ENCODE measurements around the gene PPDPF. TPM values are rescaled to one million over a fixed set of nuclear protein-coding genes. Genes with fewer than 3 reads are reported as not detected.
A peak's percentile ranks its signal among the peaks of the same experiment; 100 is the strongest.

The PPDPF gene
- total RNA-seq, 1 experiment from 2014 or later: 243 TPM

DNA sequence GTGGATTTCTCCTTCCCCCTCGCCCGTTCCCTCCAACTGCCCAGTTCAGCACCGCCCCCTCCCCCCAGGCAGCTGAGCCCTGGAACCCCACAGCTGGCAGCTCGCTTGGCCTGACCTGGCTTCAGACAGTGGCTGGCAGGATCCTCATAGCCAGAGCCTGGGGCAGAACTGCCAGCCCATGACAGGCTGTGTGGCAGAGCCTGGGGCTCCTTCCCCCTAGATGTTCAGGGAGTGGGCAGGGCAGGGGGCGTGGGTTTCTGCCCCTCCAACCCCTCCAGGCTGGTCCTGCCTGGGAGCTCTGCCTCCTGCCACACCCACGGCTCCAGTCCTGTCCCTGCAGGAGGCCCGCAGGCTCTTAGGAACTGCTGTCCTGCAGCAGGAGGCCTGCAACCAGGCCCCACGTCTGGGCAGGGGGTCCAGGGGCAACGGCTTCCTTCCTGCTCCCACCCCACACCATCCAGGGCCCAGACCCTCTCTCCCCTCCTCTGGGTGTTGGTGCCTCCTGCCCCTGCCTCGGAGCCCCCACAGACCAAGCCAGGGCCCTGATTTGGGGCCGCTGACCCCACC lies 38.5 kb upstream of the PPDPF start:
- no peaks in the 10 kb centered on the region for H3K79me2 ChIP-seq (ENCODE audit: low read depth)
- H4K20me1 ChIP-seq (ENCODE audit: insufficient read depth): no peaks in the 10 kb centered on the region
- no peaks in the 10 kb centered on the region for H3K9me3 ChIP-seq (ENCODE audit: insufficient read depth, low read depth)
- H3K4me1 ChIP-seq (replicated peaks; ENCODE audit: insufficient read depth): 0 out of 2 replicates have a peak, but pooled peaks cover 6% of the 10 kb centered on the region
- TF ChIP-seq, protein P1, sequence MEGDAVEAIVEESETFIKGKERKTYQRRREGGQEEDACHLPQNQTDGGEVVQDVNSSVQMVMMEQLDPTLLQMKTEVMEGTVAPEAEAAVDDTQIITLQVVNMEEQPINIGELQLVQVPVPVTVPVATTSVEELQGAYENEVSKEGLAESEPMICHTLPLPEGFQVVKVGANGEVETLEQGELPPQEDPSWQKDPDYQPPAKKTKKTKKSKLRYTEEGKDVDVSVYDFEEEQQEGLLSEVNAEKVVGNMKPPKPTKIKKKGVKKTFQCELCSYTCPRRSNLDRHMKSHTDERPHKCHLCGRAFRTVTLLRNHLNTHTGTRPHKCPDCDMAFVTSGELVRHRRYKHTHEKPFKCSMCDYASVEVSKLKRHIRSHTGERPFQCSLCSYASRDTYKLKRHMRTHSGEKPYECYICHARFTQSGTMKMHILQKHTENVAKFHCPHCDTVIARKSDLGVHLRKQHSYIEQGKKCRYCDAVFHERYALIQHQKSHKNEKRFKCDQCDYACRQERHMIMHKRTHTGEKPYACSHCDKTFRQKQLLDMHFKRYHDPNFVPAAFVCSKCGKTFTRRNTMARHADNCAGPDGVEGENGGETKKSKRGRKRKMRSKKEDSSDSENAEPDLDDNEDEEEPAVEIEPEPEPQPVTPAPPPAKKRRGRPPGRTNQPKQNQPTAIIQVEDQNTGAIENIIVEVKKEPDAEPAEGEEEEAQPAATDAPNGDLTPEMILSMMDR (conservative IDR thresholded peaks at IDR 0.05): no peak
- TF ChIP-seq EZH2 (IDR thresholded peaks at IDR 0.05; ENCODE audit: low read depth): no peak
- no peak for DNase-seq
- intact Hi-C loops (cut with micrococcal nuclease; ENCODE audit: unreplicated experiment): no loop called here
- no peaks in the 10 kb centered on the region for H3K9me2 ChIP-seq (ENCODE audit: insufficient read depth)
- peaks cover 15% of the 10 kb centered on the region; the same call in 1 of the 2 replicates for H3F3A ChIP-seq (ENCODE audit: insufficient read depth, low read depth)
- H3K27ac ChIP-seq: no peak overlapping the region
- BruUV-seq (replicated peaks): no TSS peak
- H3K27me3 ChIP-seq (ENCODE audit: insufficient read depth, low read depth): peaks cover 46% of the 10 kb centered on the region
- no peak overlapping the region for H3K4me3 ChIP-seq
- H2AFZ ChIP-seq: no peak overlapping the region
- ChIA-PET POLR2A (ENCODE audit: unreplicated experiment) (no interaction called here), CTCF (no interaction called here)
- no peak overlapping the region for H3K4me2 ChIP-seq
- no peaks in the 10 kb centered on the region for H3K36me3 ChIP-seq (ENCODE audit: low read depth)

DNA sequence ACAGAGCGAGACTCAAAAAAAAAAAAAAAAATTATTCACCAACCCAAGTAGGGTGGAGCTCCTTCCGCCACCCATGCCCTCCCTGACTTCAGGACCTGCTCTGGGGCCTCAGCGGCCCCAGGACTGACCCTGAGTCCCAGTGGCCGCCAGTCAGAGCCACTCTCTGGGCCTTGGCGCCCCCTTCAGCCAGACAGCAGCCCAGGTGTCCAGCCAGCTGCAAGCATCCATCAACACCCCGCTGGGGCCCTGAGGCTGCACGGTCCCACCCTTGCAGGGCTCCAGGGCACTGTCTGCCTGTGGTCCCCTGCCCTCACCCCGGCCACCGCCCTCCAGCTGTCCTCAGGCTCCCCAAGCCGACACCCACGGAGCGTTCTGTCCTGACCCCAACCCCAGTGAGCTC lies 36.7 kb upstream of the PPDPF start:
- no peaks in the 10 kb centered on the region for H4K20me1 ChIP-seq (ENCODE audit: insufficient read depth)
- H3F3A ChIP-seq (ENCODE audit: insufficient read depth, low read depth): peaks cover 15% of the 10 kb centered on the region; the same call in 1 of the 2 replicates
- no peaks in the 10 kb centered on the region for H3K79me2 ChIP-seq (ENCODE audit: low read depth)
- H3K4me1 ChIP-seq (replicated peaks; ENCODE audit: insufficient read depth): 0 out of 2 replicates have a peak, but pooled peaks cover 6% of the 10 kb centered on the region
- DNase-seq: no peak
- no peak overlapping the region for H3K27ac ChIP-seq
- H3K9me3 ChIP-seq (ENCODE audit: insufficient read depth, low read depth): no peaks in the 10 kb centered on the region
- ChIA-PET POLR2A (ENCODE audit: unreplicated experiment) (interaction anchor here (0.6 kb wide), 3 partner anchors 32 to 138 kb away, joined by 3 to 6 read pairs (median 4); no protein-coding TSS in a partner anchor), CTCF (no interaction called here)
- intact Hi-C loops (cut with micrococcal nuclease; ENCODE audit: unreplicated experiment): no loop called here
- H3K9me2 ChIP-seq (ENCODE audit: insufficient read depth): no peaks in the 10 kb centered on the region
- H2AFZ ChIP-seq: no peak overlapping the region
- peaks cover 31% of the 10 kb centered on the region; the same call in 1 of the 2 replicates for H3K27me3 ChIP-seq (ENCODE audit: insufficient read depth, low read depth)
- H3K36me3 ChIP-seq (ENCODE audit: low read depth): no peaks in the 10 kb centered on the region
- TF ChIP-seq, protein P1 (conservative IDR thresholded peaks at IDR 0.05): 0 out of 2 replicates have a peak, but pooled peaks have one; percentile 33
- no peak for TF ChIP-seq EZH2 (IDR thresholded peaks at IDR 0.05; ENCODE audit: low read depth)
- H3K4me3 ChIP-seq: no peak overlapping the region
- H3K4me2 ChIP-seq: no peak overlapping the region
- BruUV-seq (replicated peaks): no TSS peak

DNA sequence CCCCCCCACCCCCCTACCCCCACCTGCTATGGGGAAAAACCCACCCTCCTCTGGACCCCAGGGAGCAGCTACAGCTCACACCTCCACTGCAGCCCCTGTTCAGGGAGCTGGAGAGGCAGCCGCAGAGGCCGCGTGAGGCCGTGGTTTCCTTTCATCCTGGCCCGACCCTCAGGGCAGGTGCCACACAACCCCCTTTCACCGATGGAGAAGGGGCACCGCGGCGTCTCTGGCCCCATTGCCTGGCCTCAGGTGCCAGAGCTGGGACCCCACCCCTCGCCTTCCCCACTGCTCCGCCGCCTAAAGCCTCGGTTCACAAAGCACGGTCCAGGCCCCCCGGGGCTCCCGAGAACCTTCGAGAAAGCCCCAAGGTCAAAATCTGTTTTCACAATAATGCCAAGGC lies 36.3 kb upstream of the PPDPF start:
- DNase-seq: no peak
- peaks cover 15% of the 10 kb centered on the region; the same call in 1 of the 2 replicates for H3F3A ChIP-seq (ENCODE audit: insufficient read depth, low read depth)
- intact Hi-C loops (cut with micrococcal nuclease; ENCODE audit: unreplicated experiment): no loop called here
- no peaks in the 10 kb centered on the region for H3K79me2 ChIP-seq (ENCODE audit: low read depth)
- no peak overlapping the region for H3K4me3 ChIP-seq
- no peaks in the 10 kb centered on the region for H3K36me3 ChIP-seq (ENCODE audit: low read depth)
- no peak for TF ChIP-seq EZH2 (IDR thresholded peaks at IDR 0.05; ENCODE audit: low read depth)
- TF ChIP-seq, protein P1 (conservative IDR thresholded peaks at IDR 0.05): no peak
- H3K27me3 ChIP-seq (ENCODE audit: insufficient read depth, low read depth): peaks cover 27% of the 10 kb centered on the region; the same call in 1 of the 2 replicates
- no peaks in the 10 kb centered on the region for H3K9me3 ChIP-seq (ENCODE audit: insufficient read depth, low read depth)
- ChIA-PET CTCF (no interaction called here), POLR2A (ENCODE audit: unreplicated experiment) (interaction anchor here (0.6 kb wide), 2 partner anchors 32 to 139 kb away, joined by 4 to 6 read pairs; no protein-coding TSS in a partner anchor)
- no peak overlapping the region for H2AFZ ChIP-seq
- no peak overlapping the region for H3K4me2 ChIP-seq
- H4K20me1 ChIP-seq (ENCODE audit: insufficient read depth): no peaks in the 10 kb centered on the region
- H3K27ac ChIP-seq: no peak overlapping the region
- no peaks in the 10 kb centered on the region for H3K9me2 ChIP-seq (ENCODE audit: insufficient read depth)
- 0 out of 2 replicates have a peak, but pooled peaks cover 6% of the 10 kb centered on the region for H3K4me1 ChIP-seq (replicated peaks; ENCODE audit: insufficient read depth)
- BruUV-seq (replicated peaks): no TSS peak

All from PC-9 (cell line).